ENCODE results near the gene BMPR1A. TPM values are rescaled to one million over a fixed set of nuclear protein-coding genes. Genes with fewer than 3 reads are reported as not detected.

BMPR1A gene
- total RNA-seq, 1 experiment from 2014 or later, result 104 TPM

DNA sequence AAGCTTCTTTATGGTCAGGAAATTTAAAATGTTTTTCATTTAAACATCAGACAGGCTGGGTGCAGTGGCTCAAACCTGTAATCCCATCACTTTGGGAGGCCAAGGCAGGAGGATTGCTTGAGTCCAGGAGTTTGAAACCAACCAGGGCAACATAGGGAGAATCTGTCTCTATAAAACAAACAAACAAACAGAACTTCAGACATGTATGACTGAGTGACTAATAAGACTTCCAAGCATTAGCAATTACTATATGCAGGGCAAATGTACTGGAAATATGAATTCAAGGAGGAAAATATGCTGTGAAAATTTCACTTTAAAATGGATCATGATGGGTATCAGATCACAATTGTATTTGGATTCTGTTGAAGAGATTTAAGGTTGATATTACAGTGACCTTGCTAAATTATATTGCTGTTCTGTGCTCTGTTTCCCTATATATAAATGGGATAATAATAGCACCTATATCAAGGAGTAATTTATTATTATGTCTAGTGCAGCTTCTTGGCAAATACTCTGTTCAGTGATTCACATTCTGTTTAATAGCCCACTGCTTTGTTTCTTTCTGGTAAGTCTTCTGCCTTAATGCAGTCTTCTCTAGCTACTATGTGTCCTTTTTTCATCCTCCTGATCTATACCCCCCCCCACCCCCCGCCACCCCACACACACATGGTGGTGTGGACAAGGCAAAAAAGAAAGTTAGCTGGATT, 36.2 kb downstream of the BMPR1A start:
- TF ChIP-seq NFATC4 (CRISPR knock-in tag; IDR thresholded peaks at IDR 0.05), result no peak
- TF ChIP-seq IRF2 (CRISPR knock-in tag; IDR thresholded peaks at IDR 0.05; ENCODE audit: borderline replicate concordance, low read depth), result no peak
- no peak for TF ChIP-seq ETV6 (CRISPR knock-in tag; IDR thresholded peaks at IDR 0.05)
- no peak for TF ChIP-seq USF1 (CRISPR knock-in tag; IDR thresholded peaks at IDR 0.05)
- TF ChIP-seq FOXP4 (CRISPR knock-in tag; IDR thresholded peaks at IDR 0.05), result no peak
- TF ChIP-seq SOX15 (CRISPR knock-in tag; IDR thresholded peaks at IDR 0.05), result no peak
- TF ChIP-seq ZNF317 (CRISPR knock-in tag; IDR thresholded peaks at IDR 0.05; ENCODE audit: borderline replicate concordance, low read depth), result no peak
- TF ChIP-seq, protein P1, sequence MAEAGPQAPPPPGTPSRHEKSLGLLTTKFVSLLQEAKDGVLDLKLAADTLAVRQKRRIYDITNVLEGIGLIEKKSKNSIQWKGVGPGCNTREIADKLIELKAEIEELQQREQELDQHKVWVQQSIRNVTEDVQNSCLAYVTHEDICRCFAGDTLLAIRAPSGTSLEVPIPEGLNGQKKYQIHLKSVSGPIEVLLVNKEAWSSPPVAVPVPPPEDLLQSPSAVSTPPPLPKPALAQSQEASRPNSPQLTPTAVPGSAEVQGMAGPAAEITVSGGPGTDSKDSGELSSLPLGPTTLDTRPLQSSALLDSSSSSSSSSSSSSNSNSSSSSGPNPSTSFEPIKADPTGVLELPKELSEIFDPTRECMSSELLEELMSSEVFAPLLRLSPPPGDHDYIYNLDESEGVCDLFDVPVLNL (CRISPR knock-in tag; IDR thresholded peaks at IDR 0.05; ENCODE audit: borderline replicate concordance, low read depth), result no peak
- TF ChIP-seq, protein P2, sequence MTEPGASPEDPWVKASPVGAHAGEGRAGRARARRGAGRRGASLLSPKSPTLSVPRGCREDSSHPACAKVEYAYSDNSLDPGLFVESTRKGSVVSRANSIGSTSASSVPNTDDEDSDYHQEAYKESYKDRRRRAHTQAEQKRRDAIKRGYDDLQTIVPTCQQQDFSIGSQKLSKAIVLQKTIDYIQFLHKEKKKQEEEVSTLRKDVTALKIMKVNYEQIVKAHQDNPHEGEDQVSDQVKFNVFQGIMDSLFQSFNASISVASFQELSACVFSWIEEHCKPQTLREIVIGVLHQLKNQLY (CRISPR knock-in tag; IDR thresholded peaks at IDR 0.05), result no peak
- TF ChIP-seq PREB (CRISPR knock-in tag; IDR thresholded peaks at IDR 0.05; ENCODE audit: borderline replicate concordance), result no peak
- TF ChIP-seq, protein P3, sequence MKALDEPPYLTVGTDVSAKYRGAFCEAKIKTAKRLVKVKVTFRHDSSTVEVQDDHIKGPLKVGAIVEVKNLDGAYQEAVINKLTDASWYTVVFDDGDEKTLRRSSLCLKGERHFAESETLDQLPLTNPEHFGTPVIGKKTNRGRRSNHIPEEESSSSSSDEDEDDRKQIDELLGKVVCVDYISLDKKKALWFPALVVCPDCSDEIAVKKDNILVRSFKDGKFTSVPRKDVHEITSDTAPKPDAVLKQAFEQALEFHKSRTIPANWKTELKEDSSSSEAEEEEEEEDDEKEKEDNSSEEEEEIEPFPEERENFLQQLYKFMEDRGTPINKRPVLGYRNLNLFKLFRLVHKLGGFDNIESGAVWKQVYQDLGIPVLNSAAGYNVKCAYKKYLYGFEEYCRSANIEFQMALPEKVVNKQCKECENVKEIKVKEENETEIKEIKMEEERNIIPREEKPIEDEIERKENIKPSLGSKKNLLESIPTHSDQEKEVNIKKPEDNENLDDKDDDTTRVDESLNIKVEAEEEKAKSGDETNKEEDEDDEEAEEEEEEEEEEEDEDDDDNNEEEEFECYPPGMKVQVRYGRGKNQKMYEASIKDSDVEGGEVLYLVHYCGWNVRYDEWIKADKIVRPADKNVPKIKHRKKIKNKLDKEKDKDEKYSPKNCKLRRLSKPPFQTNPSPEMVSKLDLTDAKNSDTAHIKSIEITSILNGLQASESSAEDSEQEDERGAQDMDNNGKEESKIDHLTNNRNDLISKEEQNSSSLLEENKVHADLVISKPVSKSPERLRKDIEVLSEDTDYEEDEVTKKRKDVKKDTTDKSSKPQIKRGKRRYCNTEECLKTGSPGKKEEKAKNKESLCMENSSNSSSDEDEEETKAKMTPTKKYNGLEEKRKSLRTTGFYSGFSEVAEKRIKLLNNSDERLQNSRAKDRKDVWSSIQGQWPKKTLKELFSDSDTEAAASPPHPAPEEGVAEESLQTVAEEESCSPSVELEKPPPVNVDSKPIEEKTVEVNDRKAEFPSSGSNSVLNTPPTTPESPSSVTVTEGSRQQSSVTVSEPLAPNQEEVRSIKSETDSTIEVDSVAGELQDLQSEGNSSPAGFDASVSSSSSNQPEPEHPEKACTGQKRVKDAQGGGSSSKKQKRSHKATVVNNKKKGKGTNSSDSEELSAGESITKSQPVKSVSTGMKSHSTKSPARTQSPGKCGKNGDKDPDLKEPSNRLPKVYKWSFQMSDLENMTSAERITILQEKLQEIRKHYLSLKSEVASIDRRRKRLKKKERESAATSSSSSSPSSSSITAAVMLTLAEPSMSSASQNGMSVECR (CRISPR knock-in tag; IDR thresholded peaks at IDR 0.05; ENCODE audit: borderline replicate concordance), result no peak
- no peak for TF ChIP-seq FOXP1 (CRISPR knock-in tag; IDR thresholded peaks at IDR 0.05; ENCODE audit: borderline replicate concordance)
- TF ChIP-seq, protein P4, sequence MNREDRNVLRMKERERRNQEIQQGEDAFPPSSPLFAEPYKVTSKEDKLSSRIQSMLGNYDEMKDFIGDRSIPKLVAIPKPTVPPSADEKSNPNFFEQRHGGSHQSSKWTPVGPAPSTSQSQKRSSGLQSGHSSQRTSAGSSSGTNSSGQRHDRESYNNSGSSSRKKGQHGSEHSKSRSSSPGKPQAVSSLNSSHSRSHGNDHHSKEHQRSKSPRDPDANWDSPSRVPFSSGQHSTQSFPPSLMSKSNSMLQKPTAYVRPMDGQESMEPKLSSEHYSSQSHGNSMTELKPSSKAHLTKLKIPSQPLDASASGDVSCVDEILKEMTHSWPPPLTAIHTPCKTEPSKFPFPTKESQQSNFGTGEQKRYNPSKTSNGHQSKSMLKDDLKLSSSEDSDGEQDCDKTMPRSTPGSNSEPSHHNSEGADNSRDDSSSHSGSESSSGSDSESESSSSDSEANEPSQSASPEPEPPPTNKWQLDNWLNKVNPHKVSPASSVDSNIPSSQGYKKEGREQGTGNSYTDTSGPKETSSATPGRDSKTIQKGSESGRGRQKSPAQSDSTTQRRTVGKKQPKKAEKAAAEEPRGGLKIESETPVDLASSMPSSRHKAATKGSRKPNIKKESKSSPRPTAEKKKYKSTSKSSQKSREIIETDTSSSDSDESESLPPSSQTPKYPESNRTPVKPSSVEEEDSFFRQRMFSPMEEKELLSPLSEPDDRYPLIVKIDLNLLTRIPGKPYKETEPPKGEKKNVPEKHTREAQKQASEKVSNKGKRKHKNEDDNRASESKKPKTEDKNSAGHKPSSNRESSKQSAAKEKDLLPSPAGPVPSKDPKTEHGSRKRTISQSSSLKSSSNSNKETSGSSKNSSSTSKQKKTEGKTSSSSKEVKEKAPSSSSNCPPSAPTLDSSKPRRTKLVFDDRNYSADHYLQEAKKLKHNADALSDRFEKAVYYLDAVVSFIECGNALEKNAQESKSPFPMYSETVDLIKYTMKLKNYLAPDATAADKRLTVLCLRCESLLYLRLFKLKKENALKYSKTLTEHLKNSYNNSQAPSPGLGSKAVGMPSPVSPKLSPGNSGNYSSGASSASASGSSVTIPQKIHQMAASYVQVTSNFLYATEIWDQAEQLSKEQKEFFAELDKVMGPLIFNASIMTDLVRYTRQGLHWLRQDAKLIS (CRISPR knock-in tag; IDR thresholded peaks at IDR 0.05; ENCODE audit: borderline replicate concordance), result no peak
- TF ChIP-seq, protein P5, sequence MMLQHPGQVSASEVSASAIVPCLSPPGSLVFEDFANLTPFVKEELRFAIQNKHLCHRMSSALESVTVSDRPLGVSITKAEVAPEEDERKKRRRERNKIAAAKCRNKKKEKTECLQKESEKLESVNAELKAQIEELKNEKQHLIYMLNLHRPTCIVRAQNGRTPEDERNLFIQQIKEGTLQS (CRISPR knock-in tag; conservative IDR thresholded peaks at IDR 0.05), result no peak
- TF ChIP-seq GRHL2 (CRISPR knock-in tag; IDR thresholded peaks at IDR 0.05; ENCODE audit: insufficient replicate concordance, severe bottlenecking), result no peak
- no peak for TF ChIP-seq ZNF423 (CRISPR knock-in tag; IDR thresholded peaks at IDR 0.05)
- no peak for TF ChIP-seq MAX (CRISPR knock-in tag; IDR thresholded peaks at IDR 0.05)
- Mint-ChIP-seq H3K9me3 (peaks cover 5% of the 10 kb centered on the region; the same call in 1 of the 2 replicates), H3K27ac (peak overlapping the region; percentile 94), H3K36me3 (peaks cover 4% of the 10 kb centered on the region), H3K4me3 (no peak overlapping the region), H3K27me3 (ENCODE audit: low read depth) (no peaks in the 10 kb centered on the region), H3K4me1 (peaks cover 53% of the 10 kb centered on the region)
- POLR2A ChIA-PET, result interaction anchor here (0.5 to 0.7 kb wide), 2 partner anchors 35 to 46 kb away, joined by 4 to 5 read pairs; no protein-coding TSS in a partner anchor
- CTCF ChIA-PET, result interaction anchor here (0.6 to 0.7 kb wide), 2 partner anchors 22 to 689 kb away, joined by 4 to 5 read pairs; no protein-coding TSS in a partner anchor
- no peak for ATAC-seq
- no peak for DNase-seq (ENCODE audit: low spot score)
